D341Med (cell line): Measurements from ENCODE around the gene RAPGEFL1.
"Not testable (repeated sequence)": the region's sequence is repeated elsewhere in the genome, so short reads cannot be mapped to it uniquely, and the experiment has no call there.

Source experiments
- DNase-seq: peaks from one replicate; pipeline ENCODE4 v3.0.0; 2012; ENCODE audit warnings: low spot score

RAPGEFL1 gene

DNA sequence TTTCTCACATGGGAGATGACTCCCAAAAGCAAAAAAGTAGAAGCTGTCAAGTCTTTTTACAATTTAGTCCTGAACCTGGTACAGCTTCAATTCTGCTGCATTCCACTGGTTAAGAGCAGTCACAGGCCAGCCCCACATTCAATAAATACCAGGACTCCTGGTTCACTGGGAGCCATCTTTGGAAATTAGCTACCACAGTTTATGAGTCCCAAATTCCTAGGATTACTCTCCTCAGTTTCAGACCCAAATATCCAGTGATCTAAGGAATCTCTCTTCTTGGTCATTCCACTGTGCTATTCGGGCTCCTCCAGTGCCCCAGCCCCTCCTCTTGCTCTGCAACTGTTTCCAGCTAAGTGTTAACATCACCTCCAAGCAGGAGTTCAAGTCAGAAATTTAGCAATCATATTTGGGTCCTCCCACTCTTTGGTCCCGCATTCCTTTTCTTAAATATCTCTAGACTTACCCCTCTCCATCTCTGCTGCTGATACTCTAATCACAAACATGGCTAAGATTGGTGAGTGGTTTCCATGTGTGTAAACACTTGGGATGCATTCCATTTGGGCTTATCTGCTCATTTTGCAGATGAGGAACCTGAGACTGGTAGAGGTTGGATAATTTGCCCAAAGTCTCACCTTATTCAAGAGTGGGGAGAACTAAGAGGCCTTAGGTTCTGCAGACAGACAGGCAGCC is 32.3 kb downstream of the RAPGEFL1 start:
- no peak for DNase-seq

DNA sequence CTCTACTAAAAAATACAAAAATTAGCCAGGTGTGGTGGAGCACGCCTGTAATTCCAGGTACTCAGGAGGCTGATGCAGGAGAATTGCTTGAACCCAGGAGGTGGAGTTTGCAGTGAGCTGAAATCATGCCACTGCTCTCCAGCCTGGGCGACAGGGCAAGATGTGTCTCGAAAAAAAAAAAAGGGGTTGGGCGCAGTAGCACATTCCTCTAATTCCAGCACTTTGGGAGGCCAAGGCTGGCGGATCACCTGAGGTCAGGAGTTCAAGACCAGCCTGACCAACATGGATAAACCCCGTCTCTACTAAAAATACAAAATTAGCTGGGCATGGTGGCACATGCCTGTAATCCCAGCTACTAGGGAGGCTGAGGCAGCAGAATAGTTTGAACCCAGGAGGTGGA is 36.6 kb downstream of the RAPGEFL1 start:
- DNase-seq = not testable (repeated sequence)

GRCh38 chr17:40218006-40218739 is 40.9 kb downstream of the RAPGEFL1 start:
- DNase-seq = no peak

GRCh38 chr17:40218740-40219593 is 41.7 kb downstream of the RAPGEFL1 start, which contains the start of gene WIPF2:
TSS of gene WIPF2 (plus strand) at chr17:40219304. CDS start at chr17:40256460, 37,156 bp downstream.
- DNase-seq = peak; percentile 99

GRCh38 chr17:40219594-40220338 is 42.5 kb downstream of the RAPGEFL1 start:
- DNase-seq = peak; percentile 94

GRCh38 chr17:40224718-40225550 is 47.7 kb downstream of the RAPGEFL1 start:
- DNase-seq = no peak

- not testable (repeated sequence) for DNase-seq
These were observed 51.9 kb downstream of the RAPGEFL1 start for GRCh38 chr17:40229146-40229545.

DNA sequence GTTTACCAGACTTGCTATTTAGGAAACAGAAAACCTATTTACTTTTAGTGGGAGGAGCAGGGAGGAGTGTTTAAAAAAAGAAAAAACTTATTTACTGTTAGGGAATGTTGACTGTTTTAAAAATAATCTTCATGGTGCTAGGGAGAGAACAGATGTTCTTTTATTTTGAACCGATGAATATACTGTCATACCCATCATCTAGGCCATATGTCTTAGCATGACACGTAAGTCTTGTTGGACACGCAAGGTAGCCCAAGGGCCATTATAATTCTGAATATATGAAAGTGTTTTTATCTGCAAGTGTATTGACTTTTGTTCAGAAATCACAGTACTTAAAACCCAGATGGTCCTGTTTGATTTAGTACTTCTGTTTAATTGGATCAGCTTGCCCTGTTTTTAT is 53.4 kb downstream of the RAPGEFL1 start:
- DNase-seq = no peak

GRCh38 chr17:40231928-40232327 is 54.7 kb downstream of the RAPGEFL1 start:
- not testable (repeated sequence) for DNase-seq

GRCh38 chr17:40241252-40241834 is 64.1 kb downstream of the RAPGEFL1 start:
- no peak for DNase-seq

DNA sequence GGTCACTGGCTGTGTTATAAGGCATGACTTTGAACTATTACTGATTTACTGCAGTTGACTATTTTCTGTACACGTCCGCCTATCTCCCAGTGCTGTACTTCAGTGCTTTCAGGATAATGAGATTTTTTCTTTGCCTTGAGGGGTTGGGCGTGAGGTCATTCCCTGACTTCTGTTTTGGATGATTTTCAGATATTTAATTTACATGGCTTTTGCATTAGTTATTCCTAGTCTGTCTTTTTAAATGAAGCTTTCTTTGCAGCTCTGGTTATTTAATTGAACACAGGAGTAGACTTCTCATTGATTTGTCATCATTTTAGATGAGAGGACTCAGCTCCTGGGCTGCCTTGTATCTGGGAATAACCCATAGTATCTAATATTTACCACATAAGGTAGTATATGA is 65.5 kb downstream of the RAPGEFL1 start:
- DNase-seq = no peak

- no peak for DNase-seq
These were observed 66.5 kb downstream of the RAPGEFL1 start for GRCh38 chr17:40243761-40244160.

DNA sequence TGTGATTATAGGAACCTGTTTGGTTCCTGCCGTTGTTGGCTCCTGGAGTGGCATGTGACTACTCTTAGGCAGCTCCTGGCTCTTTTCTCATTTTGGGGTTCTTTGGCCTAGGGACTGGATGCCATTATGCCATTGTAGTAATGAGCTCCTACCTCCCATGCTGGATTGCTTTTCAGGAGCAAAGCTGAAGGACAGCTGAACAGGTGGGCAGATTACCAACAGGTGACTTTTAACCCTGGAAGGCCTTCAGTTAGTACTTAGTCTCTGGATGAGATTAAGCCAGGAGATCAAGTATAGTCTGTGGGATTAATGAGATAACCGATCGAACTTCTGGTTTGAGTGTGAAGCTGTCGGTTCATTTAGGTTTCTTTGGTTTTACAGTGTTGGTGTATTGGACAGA is 67.0 kb downstream of the RAPGEFL1 start:
- DNase-seq = no peak
